Smooth muscle cell (in vitro differentiated cells): ENCODE data around the gene HS6ST2. TPM values are rescaled to one million over a fixed set of nuclear protein-coding genes. Genes with fewer than 3 reads are reported as not detected.
A peak's percentile ranks its signal among the peaks of the same experiment; 100 is the strongest.

Source experiments
- DNase-seq: peaks from one replicate; lab custom pipeline; 2025; ENCODE audit not compliant: unreplicated experiment; lab: John Stamatoyannopoulos, UW
- H2AFZ ChIP-seq: fragments of 200-600 bp; sonication (generic); 2 replicates; pipeline ENCODE4 v1.6.0; 2016; ENCODE audit warnings: antibody characterized with exemption, low read depth, mild to moderate bottlenecking
- H3F3A ChIP-seq: fragments of 200-600 bp; sonication (generic); 2 replicates; pipeline ENCODE4 v1.6.0; 2017; ENCODE audit warnings: antibody characterized with exemption, low read depth
- H3K27ac ChIP-seq: fragments of 200-600 bp; sonication (generic); 2 replicates; pipeline ENCODE4 v1.5.1; 2016; ENCODE audit warnings: low read depth, mild to moderate bottlenecking
- H3K27me3 ChIP-seq: fragments of 200-600 bp; sonication (generic); 2 replicates; pipeline ENCODE4 v1.6.1; 2016; ENCODE audit warnings: low read depth, mild to moderate bottlenecking
- H3K36me3 ChIP-seq: fragments of 200-600 bp; sonication (generic); 2 replicates; pipeline ENCODE4 v1.5.1; 2016; ENCODE audit warnings: low read depth
- H3K4me1 ChIP-seq: fragments of 200-600 bp; sonication (generic); 2 replicates; pipeline ENCODE4 v1.5.1; 2016; ENCODE audit warnings: low read depth
- H3K4me2 ChIP-seq: fragments of 200-600 bp; sonication (generic); 2 replicates; pipeline ENCODE4 v1.6.0; 2016; ENCODE audit warnings: mild to moderate bottlenecking
- H3K4me3 ChIP-seq: fragments of 200-600 bp; sonication (generic); 2 replicates; pipeline ENCODE4 v1.5.1; 2016; ENCODE audit warnings: mild to moderate bottlenecking
- H3K79me2 ChIP-seq: fragments of 200-600 bp; sonication (generic); 2 replicates; pipeline ENCODE4 v1.6.0; 2016; ENCODE audit warnings: low read depth, mild to moderate bottlenecking
- H3K9ac ChIP-seq: fragments of 200-600 bp; sonication (generic); 2 replicates; pipeline ENCODE4 v1.6.0; 2016; ENCODE audit warnings: low read depth
- H3K9me3 ChIP-seq: fragments of 200-600 bp; sonication (generic); replicated peaks from 2 replicates; pipeline ENCODE4 v1.5.1; 2016; ENCODE audit warnings: low read depth
- H4K20me1 ChIP-seq: fragments of 200-600 bp; sonication (generic); 2 replicates; pipeline ENCODE4 v1.6.0; 2016; ENCODE audit warnings: low read depth
- WGBS: methylation state at CpG from one replicate; pipeline ENCODE4 v1.1.7; 2016; ENCODE audit warnings: low lambda C conversion rate; 5-methylcytosine and 5-hydroxymethylcytosine counted together
- polyA plus RNA-seq: library from polyadenylated mRNA; unstranded; fragments of >200 nt; fragmentation: Nextera tagmentation; extraction: Ambion mirVana; gene quantifications from 2 replicates; pipeline ENCODE4 v1.2.1, GENCODE V29; 2016
- total RNA-seq: library from RNA; depleted of rRNA; stranded (reverse); fragments of >200 nt; gene quantifications from 2 replicates; pipeline ENCODE4 v1.2.3, GENCODE V29; 2014
- TF ChIP-seq, protein P1 (sequence below): fragments of 200-600 bp; sonication (generic); IDR thresholded peaks from 2 replicates; pipeline ENCODE4 v1.5.1; 2017; ENCODE audit warnings: borderline replicate concordance, mild to moderate bottlenecking, antibody characterized with exemption; ENCODE audit not compliant: insufficient read depth, poor library complexity, severe bottlenecking

The HS6ST2 gene
- total and polyA plus RNA-seq, 2 experiments from 2014 or later = 12.7 to 13.3 TPM

DNA sequence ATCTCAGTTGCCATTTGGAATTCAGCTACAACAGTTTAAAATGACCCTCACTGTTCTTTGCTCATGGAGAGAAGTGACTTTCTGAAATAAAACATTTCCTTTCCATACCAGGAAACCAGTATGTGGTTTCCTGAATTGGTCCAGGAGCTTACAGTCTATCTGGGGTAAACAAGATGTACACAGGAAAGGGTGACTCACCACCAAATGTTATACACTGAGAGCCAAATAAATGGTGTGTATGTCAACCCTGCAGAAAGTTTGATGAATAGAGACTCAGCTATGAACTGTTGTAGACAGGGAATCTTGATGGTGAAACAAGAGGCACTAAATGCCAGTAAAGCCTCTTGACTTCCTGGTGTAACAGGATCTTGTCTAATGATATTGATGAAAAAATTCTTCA lies 100.4 kb downstream of the HS6ST2 start:
- Histone ChIP-seq H4K20me1 (no peaks in the 10 kb centered on the region), H3K79me2 (no peaks in the 10 kb centered on the region), H3K4me3 (no peak overlapping the region), H3K9ac (no peak overlapping the region), H3K27me3 (no peaks in the 10 kb centered on the region), H3K27ac (no peak overlapping the region), H3K36me3 (no peaks in the 10 kb centered on the region), H3K4me2 (no peak overlapping the region), H3K4me1 (no peaks in the 10 kb centered on the region), H2AFZ (no peak overlapping the region), H3F3A (no peaks in the 10 kb centered on the region), H3K9me3 (no peaks in the 10 kb centered on the region)
- no peak for DNase-seq
- TF ChIP-seq, protein P1, sequence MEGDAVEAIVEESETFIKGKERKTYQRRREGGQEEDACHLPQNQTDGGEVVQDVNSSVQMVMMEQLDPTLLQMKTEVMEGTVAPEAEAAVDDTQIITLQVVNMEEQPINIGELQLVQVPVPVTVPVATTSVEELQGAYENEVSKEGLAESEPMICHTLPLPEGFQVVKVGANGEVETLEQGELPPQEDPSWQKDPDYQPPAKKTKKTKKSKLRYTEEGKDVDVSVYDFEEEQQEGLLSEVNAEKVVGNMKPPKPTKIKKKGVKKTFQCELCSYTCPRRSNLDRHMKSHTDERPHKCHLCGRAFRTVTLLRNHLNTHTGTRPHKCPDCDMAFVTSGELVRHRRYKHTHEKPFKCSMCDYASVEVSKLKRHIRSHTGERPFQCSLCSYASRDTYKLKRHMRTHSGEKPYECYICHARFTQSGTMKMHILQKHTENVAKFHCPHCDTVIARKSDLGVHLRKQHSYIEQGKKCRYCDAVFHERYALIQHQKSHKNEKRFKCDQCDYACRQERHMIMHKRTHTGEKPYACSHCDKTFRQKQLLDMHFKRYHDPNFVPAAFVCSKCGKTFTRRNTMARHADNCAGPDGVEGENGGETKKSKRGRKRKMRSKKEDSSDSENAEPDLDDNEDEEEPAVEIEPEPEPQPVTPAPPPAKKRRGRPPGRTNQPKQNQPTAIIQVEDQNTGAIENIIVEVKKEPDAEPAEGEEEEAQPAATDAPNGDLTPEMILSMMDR = no peak

DNA sequence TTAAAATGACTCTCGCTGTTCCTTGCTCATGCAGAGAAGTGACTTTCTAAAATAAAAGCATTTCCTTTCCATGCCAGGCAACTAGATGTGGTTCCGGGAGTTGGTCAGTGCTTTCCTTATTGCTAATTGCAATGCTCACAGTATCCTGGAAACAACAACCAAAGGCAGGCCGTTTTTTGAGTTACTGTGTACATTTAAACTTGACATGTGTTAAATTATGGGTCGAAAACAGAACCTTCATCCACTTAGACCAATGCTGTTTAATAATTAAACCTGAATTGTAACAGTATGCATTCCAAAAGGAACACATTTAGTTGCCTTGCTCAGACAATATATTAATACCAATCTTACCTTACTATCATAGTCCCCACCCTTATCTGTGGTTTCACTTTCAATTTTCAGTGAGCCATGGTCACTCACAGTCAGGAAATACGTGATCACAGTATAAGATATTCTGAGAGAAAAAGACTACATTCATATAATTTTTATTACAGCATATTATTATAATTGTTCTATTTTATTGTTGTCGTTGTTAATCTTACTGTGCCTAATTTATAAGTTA lies 102.6 kb downstream of the HS6ST2 start:
- Histone ChIP-seq H3K9me3 (no peaks in the 10 kb centered on the region), H3K9ac (no peak overlapping the region), H3K4me2 (no peak overlapping the region), H3K27ac (no peak overlapping the region), H2AFZ (no peak overlapping the region), H3K36me3 (no peaks in the 10 kb centered on the region), H3K27me3 (no peaks in the 10 kb centered on the region), H3K79me2 (no peaks in the 10 kb centered on the region), H3K4me1 (no peaks in the 10 kb centered on the region), H3K4me3 (no peak overlapping the region), H3F3A (no peaks in the 10 kb centered on the region), H4K20me1 (no peaks in the 10 kb centered on the region)
- TF ChIP-seq, protein P1 = no peak
- DNase-seq = no peak
- 75% methylated on average over 6 of the region's 6 CpGs for WGBS

DNA sequence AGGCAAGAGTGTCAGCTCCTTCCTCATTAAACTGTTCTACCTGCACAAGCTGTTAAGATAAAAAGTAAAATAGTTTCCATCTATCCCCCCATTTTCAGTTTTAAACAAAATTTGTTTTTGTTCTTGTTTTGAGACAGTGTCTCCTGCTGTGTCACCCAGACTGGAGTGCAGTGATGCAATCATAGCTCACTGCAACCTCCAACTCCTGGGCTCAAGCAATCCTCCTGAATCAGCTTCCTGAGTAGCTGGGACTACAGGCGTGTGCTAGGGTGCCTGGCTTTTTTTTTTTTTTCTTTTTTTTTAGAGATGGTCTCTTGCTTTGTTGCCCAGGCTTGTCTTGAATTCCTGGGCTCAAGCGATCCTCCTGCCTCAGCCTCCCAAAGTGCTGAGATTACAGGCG lies 105.4 kb downstream of the HS6ST2 start:
- Histone ChIP-seq H2AFZ (no peak overlapping the region), H3K9me3 (no peaks in the 10 kb centered on the region), H3K4me3 (no peak overlapping the region), H3K4me2 (no peak overlapping the region), H3K27ac (peak overlapping the region; percentile 31), H3K4me1 (no peaks in the 10 kb centered on the region), H3F3A (no peaks in the 10 kb centered on the region), H4K20me1 (no peaks in the 10 kb centered on the region), H3K9ac (no peak overlapping the region), H3K36me3 (no peaks in the 10 kb centered on the region), H3K27me3 (no peaks in the 10 kb centered on the region), H3K79me2 (no peaks in the 10 kb centered on the region)
- TF ChIP-seq, protein P1 = no peak
- WGBS = 63% methylated on average over 3 of the region's 3 CpGs
- DNase-seq = no peak

DNA sequence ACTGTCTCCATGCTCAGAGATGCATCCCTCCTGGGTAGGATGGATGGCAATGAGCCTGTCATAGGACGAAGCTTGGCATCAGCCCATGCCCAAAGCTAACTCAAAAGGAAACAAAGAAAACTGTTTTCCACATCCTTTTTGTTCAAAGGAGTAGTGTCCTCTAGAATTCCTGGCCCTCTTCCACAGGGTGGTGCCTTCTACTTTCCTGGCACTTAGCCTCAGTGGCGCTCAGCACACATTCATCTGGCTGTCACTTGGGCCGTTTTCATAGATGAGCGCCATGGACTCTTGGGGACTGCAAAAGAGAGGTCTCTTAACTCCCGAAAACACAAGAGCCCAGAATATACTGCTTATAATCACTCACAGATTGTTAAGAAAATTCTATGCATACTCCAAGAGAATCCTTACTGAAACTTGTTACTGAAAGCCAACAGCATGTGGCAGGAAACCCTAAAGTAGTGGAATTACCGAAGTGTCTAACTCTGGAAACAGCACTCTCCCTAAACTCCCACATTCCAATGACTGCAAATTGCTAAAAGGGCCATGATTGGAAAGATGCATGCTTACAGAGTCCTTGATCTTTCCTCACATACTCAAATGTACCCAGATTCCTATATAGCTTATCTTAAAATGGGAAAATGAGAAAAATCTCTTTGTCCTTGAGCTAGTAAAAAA lies 110.0 kb downstream of the HS6ST2 start:
- Histone ChIP-seq H4K20me1 (no peaks in the 10 kb centered on the region), H3K9ac (no peak overlapping the region), H3K9me3 (no peaks in the 10 kb centered on the region), H3K27ac (no peak overlapping the region), H3F3A (no peaks in the 10 kb centered on the region), H3K36me3 (no peaks in the 10 kb centered on the region), H3K79me2 (no peaks in the 10 kb centered on the region), H3K4me3 (no peak overlapping the region), H3K27me3 (no peaks in the 10 kb centered on the region), H3K4me1 (no peaks in the 10 kb centered on the region), H2AFZ (no peak overlapping the region), H3K4me2 (no peak overlapping the region)
- TF ChIP-seq, protein P1 = no peak
- no peak for DNase-seq
- whole genome bisulfite sequencing = 64% methylated on average over 6 of the region's 6 CpGs
